ENCODE measurements around the gene AATF. TPM values are rescaled to one million over a fixed set of nuclear protein-coding genes. Genes with fewer than 3 reads are reported as not detected.

The AATF gene
- total and polyA plus RNA-seq, 9 of the 15 experiments (the other 6 are each of a cell fraction or from before 2014, with no cell fraction given), result 34.5 to 133 (median 90.1) TPM

GRCh38 chr17:37064956-37065355 is 116.2 kb downstream of the AATF start (continued):
- no peak for TF ChIP-seq GTF2B (IDR thresholded peaks at IDR 0.05; ENCODE audit: extremely low read depth, insufficient read length)
- TF ChIP-seq TFAM (CRISPR knock-in tag; conservative IDR thresholded peaks at IDR 0.05), result no peak

GRCh38 chr17:37065486-37066321 is 117.0 kb downstream of the AATF start:
- Histone ChIP-seq H3K9me1 (ENCODE audit: control insufficient read depth, insufficient read depth, low read length) (no peaks in the 10 kb centered on the region), H3K79me2 (ENCODE audit: control insufficient read depth, insufficient read depth, low read length) (no peaks in the 10 kb centered on the region), H2AFZ (ENCODE audit: low read depth, low read length) (no peak overlapping the region), H3K36me3 (ENCODE audit: control insufficient read depth, insufficient read depth, low read length) (no peaks in the 10 kb centered on the region), H3K27me3 (ENCODE audit: control insufficient read depth in 2 of 2, insufficient read depth in 2 of 2, low read length in 2 of 2) (peaks cover 48 to 75% of the 10 kb centered on the region in 2 experiments), H3K4me1 (replicated peaks in 1 of 2; ENCODE audit: control insufficient read depth in 2 of 2, insufficient read depth in 2 of 2, low read length in 2 of 2) (peaks cover 0 to 12% of the 10 kb centered on the region in 2 experiments; a peak in 2 of 5 replicates), H3K9ac (ENCODE audit: insufficient read depth in 1 of 2, low read depth in 2 of 2, low read length in 2 of 2) (no peak overlapping the region; a peak in 1 of 4 replicates), H3K27ac (ENCODE audit: extremely low read depth, low read depth, low read length) (no peak overlapping the region), H3K4me2 (ENCODE audit: insufficient read depth, low read length) (no peak overlapping the region), H3K4me3 (no peak overlapping the region), H4K20me1 (replicated peaks; ENCODE audit: control insufficient read depth, insufficient read depth, low read length) (peaks cover 14% of the 10 kb centered on the region; the same call in 1 of the 2 replicates), H3K9me3 (replicated peaks; ENCODE audit: control insufficient read depth, insufficient read depth, low read depth, low read length) (peaks cover 2% of the 10 kb centered on the region; the same call in 1 of the 2 replicates)
- 4% methylated on average over 23 of the region's 23 CpGs for WGBS (ENCODE audit: insufficient coverage, low coverage, missing lambda C conversion rate)
- ChIA-PET CTCF (ENCODE audit: low intra/inter-chr PET ratio) (no interaction called here), POLR2A (interaction anchor here (0.8 kb wide), 1 partner anchor 18 kb away, joined by 3 read pairs; no protein-coding TSS in a partner anchor)
- in situ Hi-C loops (cut with MboI) (no loop called here), intact Hi-C loops (cut with micrococcal nuclease) (no loop called here)
- TF ChIP-seq CBFA2T3 (IDR thresholded peaks at IDR 0.05) (peak; percentile 65), CBFA2T2 (conservative IDR thresholded peaks at IDR 0.05) (peak; percentile 53; the same call in 1 of the 2 replicates), ZNF316 (IDR thresholded peaks at IDR 0.05) (0 out of 2 replicates have a peak, but pooled peaks have one; percentile 15), TAL1 (IDR thresholded peaks at IDR 0.05) (peak; percentile 39; the same call in 1 of the 2 replicates), ZNF124 (CRISPR knock-in tag; IDR thresholded peaks at IDR 0.05) (no peak)
- ATAC-seq, result no peak
- no TSS peak for BruUV-seq (replicated peaks)
- DNase-seq (ENCODE audit: extremely low read depth in 1 of 4, low spot score in 3 of 4), result peak in 2 of 4 experiments; percentile 17 to 41
- no peak for FAIRE-seq
